ENCODE results near the gene NKTR. TPM values are rescaled to one million over a fixed set of nuclear protein-coding genes. Genes with fewer than 3 reads are reported as not detected.
"Not testable (repeated sequence)": the region's sequence is repeated elsewhere in the genome, so short reads cannot be mapped to it uniquely, and the experiment has no call there.

NKTR gene
- 100 to 1,000 TPM in 1 of 4 donors, 10 to 100 TPM in 3; 17.9 to 134 (median 56.3) TPM for total RNA-seq

DNA sequence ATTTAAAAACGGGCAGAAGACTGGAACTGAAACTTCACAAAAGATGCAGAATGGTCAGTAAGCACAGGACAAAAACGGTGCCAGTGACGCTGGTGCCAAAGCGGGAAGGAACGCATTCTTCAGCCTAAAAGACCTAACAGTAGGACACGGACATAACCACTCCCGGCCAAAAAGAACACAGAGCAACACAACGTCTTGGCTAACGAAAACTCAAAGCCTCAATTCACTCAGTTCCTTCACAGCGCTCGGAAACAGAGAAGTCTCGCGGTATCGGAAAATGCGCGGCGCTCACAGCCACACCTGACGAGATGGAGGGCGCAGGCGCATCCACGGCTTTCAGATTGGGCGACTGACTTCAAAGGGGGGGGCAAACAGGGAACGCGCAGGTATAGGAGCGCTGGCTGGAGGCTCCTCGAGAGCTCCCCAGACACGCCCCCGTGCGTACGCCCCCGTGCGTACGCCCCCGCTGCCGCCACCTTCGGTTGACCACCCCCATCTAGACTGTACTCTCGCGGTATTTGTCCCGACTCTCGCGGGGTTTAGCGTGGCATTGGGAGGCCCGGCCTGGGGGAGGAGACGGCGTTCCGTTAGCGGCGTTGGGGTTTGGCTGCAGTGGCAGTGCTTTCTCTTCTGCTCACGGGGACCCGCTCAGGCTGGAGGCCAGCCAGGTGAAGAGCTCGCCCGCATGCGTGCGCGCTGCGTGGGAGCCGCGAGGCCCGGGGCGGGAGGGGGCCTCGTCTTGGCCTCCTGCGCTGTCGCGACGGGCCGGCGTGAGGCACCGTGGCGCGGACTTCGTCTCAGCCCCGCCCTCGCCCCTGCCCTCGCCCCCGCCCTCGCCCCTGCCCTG is at the start of gene NKTR:
NKTR (plus strand) TSS at position 576 of the 847 bp plus-strand sequence. CDS start 321 bp downstream, outside the sequence.
- WGBS, 2 donors (ENCODE audit: low coverage in 1 of 2): 0% methylated on average over 8 to 16 of the region's 76 CpGs
- Histone ChIP-seq H3K36me3 (peaks cover 0 to 10% of the 10 kb centered on the region in 2 donors), H3K27ac (peak within 1 kb of the TSS; percentile 79 to 98 (median 96)), H3K4me1 (peaks cover 5 to 34% (median 12%) of the 10 kb centered on the region in 3 donors), H3K27me3 (no peaks in the 10 kb centered on the region), H3K9me3 (peaks cover 0 to 7% (median 0%) of the 10 kb centered on the region in 3 donors), H3K4me3 (peak within 1 kb of the TSS; percentile 49 to 87)
- peak; percentile 95 for ATAC-seq
- TF ChIP-seq EP300 (IDR thresholded peaks at IDR 0.05): no peak
- TF ChIP-seq POLR2A (IDR thresholded peaks at IDR 0.05): peak; percentile 77 to 79
- peak; percentile 82 for TF ChIP-seq POLR2AphosphoS5 (IDR thresholded peaks at IDR 0.05)

DNA sequence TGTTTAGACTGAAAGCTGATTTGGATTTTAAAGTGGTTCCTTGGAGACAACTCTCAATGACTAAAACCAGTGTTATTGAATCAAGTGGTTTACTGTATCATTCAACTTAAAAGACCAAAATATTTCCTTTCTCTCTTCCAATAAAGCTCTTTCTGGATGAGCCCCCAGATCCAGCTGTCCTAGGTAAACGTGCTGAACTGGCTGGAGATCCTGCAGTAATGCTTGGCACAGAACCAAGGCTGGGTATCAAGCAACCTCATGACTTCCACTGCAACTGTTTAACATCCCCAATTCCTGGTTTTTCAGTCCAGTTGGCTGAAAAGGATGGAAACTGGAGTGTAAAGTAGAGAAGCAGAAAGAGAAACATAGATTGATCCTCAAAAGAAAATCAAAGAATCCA is 47.7 kb upstream of the NKTR start:
- 0 to 50% methylated on average over 1 of the region's 1 CpG for WGBS, 2 donors (ENCODE audit: low coverage in 1 of 2)
- TF ChIP-seq POLR2AphosphoS5 (IDR thresholded peaks at IDR 0.05) (no peak), POLR2A (IDR thresholded peaks at IDR 0.05) (no peak), CTCF (IDR thresholded peaks at IDR 0.05) (no peak), EP300 (IDR thresholded peaks at IDR 0.05) (no peak)
- Histone ChIP-seq H3K4me3 (no peak overlapping the region), H3K36me3 (peaks cover 0 to 98% of the 10 kb centered on the region in 2 donors), H3K27me3 (no peaks in the 10 kb centered on the region), H3K27ac (no peak overlapping the region), H3K4me1 (peaks cover 0 to 11% (median 0%) of the 10 kb centered on the region in 3 donors), H3K9me3 (no peaks in the 10 kb centered on the region)
- no peak for ATAC-seq

DNA sequence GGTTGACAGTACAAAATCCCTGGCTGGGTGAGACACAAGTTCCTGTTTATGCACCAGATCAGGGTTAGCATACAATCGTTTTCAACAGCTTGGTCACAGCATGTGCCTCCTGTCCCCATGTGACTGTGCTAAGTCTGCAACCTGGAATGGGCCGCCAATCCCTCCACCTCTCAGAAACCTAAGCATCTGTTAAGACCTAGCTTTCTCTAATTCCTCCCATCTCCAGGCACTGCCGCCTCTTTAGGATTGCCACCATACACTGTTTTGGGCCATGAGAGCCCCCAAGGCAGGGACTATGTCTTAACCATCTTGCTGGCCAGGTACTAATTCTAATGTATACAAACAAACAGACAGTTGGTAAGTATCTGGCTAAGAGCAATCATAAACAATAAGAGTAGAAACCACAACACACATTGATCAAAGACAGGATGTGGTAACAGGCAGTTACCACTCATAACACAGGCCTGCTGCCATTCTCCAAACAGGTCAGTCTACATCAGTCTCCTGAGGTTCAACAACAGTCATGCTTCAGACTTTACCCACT is 44.3 kb upstream of the NKTR start:
- no peak overlapping the region for H3K4me3 ChIP-seq
- whole genome bisulfite sequencing, 2 donors (ENCODE audit: low coverage in 1 of 2): 60 to 64% methylated on average over 1 to 2 of the region's 3 CpGs
- H3K27me3 ChIP-seq: no peaks in the 10 kb centered on the region
- no peaks in the 10 kb centered on the region for H3K9me3 ChIP-seq
- H3K4me1 ChIP-seq: peaks cover 0 to 11% (median 0%) of the 10 kb centered on the region in 3 donors
- ATAC-seq: no peak
- TF ChIP-seq CTCF (IDR thresholded peaks at IDR 0.05): no peak
- TF ChIP-seq POLR2AphosphoS5 (IDR thresholded peaks at IDR 0.05): no peak
- TF ChIP-seq POLR2A (IDR thresholded peaks at IDR 0.05): no peak
- TF ChIP-seq EP300 (IDR thresholded peaks at IDR 0.05): no peak
- no peak overlapping the region for H3K27ac ChIP-seq
- peaks cover 0 to 98% of the 10 kb centered on the region in 2 donors for H3K36me3 ChIP-seq

DNA sequence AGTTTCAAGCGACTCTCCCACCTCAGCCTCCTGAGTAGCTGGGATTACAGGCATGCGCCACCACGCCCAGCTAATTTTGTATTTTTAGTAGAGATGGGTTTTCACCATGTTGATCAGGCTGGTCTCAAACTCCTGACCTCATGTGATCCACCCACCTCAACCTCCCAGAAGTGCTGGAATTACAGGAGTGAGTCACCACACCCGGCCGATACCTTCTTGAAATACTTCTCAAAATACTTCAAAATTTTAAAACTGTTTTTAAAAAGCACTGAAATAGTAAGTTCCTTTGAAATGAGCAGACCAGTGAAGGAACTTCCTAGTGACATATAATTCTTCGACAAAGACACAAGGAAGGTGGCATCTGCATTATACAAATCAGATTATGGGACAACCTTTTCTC is 43.7 kb upstream of the NKTR start:
- ATAC-seq, H3K27me3 ChIP-seq, H3K4me1 ChIP-seq, H3K9me3 ChIP-seq, H3K4me3 ChIP-seq, H3K27ac ChIP-seq: not testable (repeated sequence)
- WGBS, 2 donors (ENCODE audit: low coverage in 1 of 2): 79 to 94% methylated on average over 3 to 6 of the region's 6 CpGs
- peaks cover 0 to 98% of the 10 kb centered on the region in 2 donors for H3K36me3 ChIP-seq

GRCh38 chr3:42557854-42558253 is 42.6 kb upstream of the NKTR start:
- Histone ChIP-seq H3K27me3 (no peaks in the 10 kb centered on the region), H3K9me3 (no peaks in the 10 kb centered on the region), H3K4me1 (peaks cover 0 to 5% (median 0%) of the 10 kb centered on the region in 3 donors), H3K4me3 (no peak overlapping the region), H3K36me3 (peaks cover 0 to 98% of the 10 kb centered on the region in 2 donors), H3K27ac (no peak overlapping the region)
- ATAC-seq: no peak
- TF ChIP-seq POLR2AphosphoS5 (IDR thresholded peaks at IDR 0.05) (no peak), POLR2A (IDR thresholded peaks at IDR 0.05) (no peak), EP300 (IDR thresholded peaks at IDR 0.05) (no peak), CTCF (IDR thresholded peaks at IDR 0.05) (no peak)
